ENCODE results near the gene NTRK1.

Gene NTRK1

DNA sequence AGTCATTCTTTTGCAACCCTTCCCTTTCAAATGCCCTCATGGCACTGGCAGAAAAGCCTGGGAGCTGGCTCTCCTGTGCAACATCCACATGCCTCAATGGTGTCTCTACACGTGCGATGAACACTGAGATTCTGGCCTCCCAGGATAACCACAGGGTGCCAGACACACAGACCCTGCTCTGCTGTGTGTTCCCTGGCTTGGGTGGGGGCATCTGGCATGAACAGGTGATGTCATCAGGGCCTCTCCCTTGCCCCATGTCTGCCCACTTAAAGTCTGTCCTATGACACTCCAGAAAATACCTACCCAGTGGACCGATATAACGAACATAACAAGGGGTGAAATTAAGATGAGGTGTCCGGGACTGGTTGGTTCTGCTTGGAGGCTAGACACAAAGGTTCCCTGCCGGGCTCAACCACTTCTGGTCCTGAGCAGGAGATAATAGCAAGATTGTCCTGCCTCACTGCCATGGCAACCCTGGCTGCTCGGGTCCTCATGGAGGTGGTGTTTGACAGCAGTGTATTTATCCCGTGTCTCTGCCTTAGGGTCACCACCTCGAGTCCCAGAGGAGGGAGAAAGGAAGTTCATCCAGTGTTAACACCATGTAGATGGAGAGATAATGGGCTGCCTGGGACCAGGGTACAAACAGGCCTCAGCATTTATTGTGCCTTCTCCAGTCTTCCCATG is 21.1 kb upstream of the NTRK1 start:
- no peak for FAIRE-seq

DNA sequence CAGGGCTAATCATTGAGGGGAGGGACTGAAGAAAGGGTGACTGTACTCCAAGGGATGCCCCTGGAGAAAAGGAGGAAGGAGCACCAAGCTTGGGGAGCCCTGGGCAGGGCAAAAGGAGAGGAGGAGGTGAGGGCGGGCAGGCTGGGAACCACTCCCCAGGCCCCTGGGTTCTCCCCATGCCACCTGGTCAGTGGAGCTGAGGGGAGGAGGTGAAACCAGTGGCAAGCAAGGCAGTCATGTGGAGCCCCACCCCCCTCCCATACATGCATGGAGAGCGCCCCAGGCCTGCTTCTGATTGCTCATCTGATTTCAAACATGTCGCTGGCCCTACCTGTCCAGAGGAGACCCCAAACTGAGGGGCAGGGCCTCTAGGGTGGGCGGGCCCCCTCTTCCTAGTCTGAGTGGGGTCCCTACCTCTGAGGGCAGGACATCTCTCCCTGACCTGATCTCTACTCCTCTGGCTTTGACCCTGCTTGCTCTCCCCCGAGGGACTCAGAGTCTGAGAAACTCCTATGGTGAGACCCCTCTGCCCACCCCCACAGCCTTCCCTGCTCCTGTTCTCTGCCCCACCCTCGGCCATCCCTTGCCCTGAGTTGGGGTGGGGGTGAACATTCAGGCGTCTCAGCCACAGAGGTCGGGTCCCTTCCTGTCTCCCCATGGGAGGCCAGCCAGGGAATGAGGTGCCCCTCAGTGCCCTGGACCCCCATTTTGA is 20.3 kb upstream of the NTRK1 start:
- no peak for FAIRE-seq

DNA sequence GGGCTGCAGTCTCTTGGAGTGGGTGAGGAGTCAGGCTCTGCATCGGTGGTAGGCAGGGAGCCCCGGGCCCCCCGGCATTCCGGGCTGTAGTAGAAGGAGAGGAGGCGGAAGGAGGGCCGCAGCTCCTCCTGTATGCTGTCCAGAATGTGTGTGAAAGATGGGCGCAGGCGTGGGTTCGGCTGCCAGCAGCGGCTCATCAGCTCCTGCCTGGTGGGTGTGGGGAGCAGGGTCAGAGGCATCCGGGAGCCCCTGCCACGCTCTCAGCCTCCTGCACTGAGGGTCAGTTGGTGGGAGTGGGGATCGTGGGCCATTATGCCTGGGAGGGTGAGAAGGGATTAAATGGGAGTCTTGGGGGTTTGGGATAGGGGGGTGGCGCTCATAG is 19.8 kb upstream of the NTRK1 start:
- no peak for FAIRE-seq

DNA sequence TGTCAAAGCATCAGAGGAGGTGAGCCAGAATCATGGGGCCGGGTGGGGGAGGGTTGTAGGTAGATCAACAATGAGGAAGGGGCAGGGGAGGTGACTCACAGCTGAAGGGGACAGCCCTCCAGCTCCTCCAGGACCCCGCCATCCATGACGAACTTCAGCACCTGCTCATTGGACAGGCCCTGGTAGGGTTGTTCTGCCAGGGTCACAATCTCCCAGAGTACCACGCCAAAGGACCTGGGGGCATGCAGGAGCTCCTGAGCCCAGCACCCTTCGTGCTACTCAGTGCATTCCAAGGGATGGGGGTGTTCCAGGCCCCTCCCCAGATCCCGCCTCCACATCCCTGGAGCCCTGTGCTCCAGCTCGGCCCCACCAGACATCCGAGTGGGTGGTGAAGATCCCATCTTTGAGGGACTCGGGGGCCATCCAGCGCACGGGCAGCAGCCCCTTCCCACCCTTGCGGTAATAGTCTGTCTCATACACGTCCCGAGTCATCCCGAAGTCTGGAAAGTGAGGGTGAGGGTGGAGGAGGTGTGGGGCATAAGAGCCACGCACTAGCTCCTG is 19.3 kb upstream of the NTRK1 start:
- FAIRE-seq, result no peak

DNA sequence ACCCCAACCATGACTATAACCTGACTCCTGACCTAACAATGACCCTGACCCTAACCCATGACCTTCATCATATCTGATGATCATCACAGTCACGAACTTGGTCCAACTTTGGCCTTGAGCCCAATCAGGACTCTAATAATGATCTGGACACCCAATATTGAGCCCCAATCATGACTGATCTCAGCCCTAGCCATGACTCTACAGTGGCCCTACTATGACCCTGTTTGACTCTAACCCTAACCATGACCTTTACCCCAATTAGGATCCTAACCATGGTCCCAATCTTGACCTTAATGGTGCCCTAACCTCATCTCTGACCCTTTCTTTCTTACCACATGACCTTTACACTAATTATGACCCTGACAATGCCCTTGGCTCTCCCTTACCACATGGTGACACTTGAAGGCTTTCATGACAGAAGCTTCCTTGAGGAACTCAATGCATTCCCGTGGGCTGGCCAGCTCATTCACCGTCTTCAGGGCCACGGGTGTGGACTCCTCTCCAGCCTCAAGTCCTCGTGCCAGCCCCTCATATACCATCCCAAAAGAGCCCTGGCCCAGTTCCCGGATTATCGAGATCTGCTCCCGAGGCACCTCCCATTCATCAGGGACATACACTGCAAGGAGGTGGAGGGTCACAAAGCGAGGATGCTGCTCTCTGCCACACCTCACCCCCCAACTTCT is 17.9 kb upstream of the NTRK1 start:
- no peak for FAIRE-seq

DNA sequence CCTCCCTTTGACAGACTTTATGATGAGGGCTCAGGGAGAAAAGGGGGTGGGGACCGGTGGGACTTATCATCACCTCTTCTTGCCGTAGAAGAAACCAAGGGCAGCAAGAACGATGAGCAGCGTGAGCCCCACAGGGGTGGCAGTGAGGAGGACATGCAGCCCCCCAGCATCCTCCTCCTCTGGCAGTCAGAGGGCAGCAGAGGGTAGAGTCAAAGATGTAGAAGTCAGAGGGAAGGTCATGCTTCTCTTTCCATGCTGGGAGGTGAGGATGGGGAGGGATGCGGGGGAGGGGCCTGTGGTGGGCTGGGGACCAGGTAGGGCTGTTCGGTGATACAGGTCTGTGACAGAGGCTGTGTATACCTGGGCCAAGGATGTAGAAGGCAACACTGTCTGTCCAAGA is 16.6 kb upstream of the NTRK1 start:
- no peak for FAIRE-seq

DNA sequence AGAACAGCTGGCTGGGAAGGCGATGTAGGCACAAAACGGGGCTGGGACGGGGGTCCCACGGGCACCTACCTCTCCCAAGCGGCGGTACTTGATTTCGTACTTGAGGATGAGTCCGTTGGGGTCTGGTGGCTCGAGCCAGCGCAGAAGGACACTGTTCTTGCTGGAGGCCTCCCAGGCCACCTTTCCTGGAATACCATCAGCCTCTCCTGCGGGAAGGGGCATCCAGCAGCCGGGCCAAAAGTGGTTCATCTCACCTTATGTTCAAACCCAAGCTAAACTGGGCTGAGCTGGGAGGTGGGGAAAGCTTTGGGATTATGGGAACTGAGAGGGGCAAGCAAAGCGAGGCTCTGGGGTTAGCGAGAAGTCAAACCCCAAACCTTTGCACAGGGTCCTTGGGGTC is 16.0 kb upstream of the NTRK1 start:
- FAIRE-seq, result no peak

DNA sequence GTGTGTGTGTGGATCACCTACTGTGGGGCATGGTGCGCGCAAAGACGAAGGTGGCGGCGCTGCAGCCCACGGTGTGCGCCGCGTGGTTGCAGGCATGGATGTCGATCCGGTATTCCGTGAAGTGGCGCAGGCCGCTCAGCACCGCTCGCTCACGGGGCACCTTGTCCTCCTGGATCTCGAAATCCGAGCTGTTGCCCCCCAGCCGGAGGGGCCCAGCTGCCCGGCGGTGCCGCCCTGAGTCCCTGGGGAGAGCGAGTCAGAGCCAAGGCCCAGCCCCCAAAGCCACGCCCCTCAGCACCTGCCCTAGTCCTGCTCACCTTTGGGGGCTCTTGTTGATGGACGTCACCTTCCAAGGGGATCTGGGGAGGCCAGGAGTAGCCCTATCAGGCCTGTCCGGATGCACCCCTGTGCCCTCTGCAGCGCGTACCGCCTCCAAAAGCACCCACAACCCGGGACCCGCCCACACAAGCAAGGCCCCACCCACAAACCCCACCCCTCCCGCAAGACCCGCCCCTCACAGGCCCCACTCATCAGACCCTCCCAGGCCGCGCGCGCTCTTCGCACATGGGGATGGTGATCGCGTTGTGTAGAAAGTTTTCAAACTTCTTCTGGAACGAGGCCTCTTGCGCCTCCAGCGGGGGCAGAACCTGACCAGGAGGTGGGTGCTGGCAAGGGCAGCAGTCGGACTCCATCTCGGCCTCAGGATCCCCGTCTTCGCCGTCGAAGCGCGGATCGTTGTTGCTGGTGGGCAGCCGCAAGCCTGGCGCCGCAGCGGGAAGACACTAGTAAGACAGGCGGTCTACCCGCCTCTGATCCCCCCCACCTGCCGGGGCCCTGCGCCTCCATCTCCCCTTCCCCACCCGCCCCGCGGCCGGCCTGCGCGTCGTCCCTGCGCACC is 15.4 kb upstream of the NTRK1 start:
- no peak for FAIRE-seq

DNA sequence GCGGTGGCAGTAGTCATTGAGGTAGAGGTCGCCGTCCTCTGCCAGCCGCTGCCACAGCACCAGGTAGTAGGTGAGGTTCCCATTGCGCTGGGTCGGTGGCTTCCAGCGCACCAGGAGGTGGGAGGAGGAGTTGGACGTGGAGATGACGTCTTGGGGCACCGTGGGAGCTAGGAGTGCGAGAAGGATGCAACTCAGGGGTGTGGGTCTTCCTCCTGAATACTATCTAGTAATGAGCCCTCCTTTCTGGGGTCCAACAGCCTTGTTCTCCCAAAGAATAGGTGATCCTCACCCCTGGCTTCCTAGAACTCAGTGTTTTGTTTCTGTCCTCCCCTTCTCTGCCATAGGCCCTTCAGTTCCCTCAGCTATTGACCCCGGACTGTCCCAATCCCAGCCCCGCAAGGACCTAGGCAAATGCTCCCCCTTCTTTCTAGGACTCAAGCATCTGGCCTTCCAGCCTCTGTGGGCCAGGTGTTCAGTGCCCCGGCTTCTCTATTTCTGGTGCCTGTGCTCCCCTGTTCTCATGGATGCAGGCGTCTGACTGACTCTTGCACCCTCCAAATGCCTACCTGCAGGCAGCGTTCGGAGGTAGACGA is 14.6 kb upstream of the NTRK1 start:
- FAIRE-seq, result no peak

DNA sequence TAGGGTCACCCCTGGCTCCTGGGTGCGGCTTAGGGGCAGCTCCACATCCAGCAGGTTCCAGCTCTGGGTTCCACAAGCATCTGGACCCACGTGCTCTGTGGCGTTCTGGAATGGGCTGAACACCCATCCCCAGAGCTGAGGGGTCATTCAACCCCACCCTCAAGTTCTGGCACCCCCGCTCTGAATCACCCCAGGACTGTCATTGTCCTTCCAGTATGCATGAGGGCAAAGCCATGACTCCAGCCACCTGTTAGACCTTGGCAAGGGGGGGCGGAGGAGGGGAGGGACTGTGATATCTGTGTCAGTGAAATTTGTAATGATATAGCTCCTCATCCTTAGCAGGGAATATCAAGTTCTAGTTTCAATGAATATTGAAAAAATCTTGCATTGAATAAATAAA is 14.0 kb upstream of the NTRK1 start:
- no peak for FAIRE-seq

DNA sequence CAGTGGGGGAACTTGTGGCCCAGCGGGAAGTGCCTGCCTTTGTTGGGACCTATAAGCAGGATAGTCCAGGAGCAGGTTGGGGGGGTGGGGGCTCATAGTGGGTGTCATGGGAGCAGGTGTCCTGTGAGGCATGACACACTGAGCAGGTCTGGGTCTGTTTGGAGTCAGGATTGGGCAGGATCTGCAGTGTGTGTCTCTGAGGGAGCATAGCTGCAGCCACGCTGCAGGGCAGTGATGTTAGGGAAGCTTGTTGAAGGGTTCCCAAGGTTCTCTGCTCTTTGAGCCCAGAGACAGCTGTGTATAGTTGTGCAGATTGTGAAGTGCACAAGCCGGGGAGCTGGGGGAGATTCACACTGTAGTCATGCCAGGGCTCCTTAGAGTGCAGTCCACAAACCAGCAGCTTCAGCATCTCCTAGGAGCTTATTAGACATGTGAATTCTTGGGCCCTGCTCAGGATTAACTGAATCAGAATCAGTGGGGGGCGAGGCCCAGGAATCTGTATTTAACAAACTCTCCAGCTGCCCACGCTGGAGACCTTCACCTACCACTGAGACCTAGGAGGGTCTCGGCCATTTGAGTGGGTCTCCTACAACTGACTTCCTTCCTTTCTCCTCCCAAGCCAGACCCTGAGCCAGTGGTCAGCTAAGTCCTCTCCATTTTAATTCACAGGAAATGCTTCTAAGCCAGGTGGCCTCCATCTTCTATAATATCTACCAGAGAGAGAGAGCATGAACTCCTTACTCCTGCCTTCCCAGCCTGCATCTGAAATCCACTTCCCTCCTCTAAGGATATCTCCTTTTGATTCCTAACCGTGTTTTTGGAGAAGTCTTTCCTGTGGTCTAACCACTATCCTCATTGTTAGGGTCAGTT is 12.8 kb upstream of the NTRK1 start:
- FAIRE-seq, result no peak

DNA sequence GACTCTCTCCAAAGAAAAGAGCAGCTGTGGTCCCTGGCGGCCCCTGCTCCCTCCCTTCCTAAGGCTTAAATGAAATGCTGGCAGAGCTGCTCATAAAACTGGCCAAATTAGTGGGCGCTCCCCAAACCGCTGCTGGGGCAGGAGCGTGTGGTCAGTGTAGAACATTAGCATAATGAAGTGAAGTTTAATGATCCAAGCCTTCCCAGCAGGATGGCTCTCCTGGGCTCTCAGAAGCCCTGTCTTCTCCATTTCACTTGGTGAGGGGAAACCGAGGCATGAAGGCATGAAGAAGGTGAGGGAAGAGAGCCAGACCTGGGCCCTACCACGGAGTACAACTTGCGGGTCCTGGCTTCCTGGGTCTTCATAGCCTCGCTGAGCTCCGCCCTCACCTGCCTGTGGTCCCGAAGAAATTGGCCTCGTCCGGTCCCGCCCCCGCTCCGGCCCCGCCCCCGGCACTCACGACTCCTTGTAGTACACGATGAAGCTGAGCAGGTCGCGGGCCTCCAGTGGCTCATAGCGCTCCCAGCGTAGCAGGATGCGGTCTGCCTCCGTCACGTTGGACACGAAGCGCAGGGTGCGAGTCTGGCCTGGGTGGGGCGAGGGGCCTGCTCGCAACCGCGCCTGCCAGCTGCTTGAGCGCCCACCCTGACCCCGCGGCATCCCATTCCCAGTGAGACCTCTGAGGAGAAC is 12.1 kb upstream of the NTRK1 start:
- no peak for FAIRE-seq

DNA sequence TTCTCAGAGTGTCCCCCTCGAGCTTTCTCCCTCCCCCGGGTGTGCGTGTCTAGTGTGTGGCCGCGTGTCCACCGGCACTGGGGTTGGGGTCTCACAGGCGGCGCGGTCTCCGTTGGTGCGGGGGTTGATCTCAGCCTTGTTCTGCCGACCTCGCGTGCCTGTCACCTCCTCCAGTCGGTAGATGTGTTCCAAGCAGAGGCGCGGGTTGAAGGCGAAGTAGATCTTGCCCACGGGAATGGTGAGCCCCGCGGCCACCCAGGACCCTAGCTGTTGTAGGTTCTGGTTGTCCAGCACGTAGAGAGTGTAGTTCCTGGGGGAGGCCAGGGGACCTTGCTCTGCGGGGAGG is 11.5 kb upstream of the NTRK1 start:
- FAIRE-seq, result no peak

DNA sequence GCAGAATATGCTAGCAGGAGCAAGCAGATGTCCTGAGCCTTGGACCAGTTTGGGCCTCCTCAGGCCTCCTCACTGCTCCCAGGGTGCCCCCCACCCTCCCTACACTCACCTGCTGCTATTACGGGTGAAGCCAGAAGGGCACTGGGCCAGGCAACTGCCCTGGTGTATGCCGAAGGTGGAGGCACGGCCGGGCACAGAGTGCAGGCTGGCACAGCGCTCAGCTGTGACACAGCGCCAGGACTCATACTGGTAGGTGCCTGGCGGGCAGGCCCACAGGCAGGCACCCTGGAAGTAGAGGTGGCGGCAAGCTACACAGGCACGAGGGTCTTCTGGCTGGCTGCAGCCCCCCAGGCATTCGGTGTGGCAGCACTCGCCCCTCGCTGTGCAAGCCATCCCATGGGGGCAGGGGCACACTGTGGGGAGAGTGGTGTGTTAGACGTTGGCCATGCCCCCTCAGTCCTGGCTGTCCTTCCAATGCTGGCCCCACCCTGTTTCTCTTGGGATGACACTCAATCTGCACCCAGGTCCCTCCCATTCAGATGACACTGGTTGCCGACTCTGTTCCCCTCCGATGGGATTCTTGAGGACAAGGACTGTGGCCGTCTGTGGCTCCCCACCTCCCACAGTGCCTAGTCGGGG is 8.8 kb upstream of the NTRK1 start:
- no peak for FAIRE-seq

DNA sequence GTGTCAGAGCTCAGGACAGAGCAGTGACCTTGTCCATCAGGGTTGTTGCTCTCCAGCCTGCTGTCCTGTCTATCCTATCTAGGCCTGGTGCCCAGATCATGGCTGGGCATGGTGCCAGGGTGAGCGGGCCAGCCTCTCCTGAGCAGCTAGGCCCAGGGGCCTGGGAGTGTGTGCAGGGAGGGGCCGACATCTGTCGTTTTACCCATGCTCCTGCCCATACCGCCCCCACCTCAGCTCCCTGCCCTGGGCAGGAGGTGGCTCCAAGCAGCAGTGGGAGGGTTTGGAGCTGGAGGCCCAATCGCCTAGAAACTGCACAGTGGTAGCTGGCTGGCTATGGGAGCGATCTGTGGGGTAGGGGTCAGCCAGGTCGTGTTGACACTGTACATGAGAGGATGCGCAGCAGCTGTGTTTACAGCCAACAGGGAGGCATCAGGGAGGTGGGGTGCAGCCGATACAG is 8.2 kb upstream of the NTRK1 start:
- no peak for FAIRE-seq

DNA sequence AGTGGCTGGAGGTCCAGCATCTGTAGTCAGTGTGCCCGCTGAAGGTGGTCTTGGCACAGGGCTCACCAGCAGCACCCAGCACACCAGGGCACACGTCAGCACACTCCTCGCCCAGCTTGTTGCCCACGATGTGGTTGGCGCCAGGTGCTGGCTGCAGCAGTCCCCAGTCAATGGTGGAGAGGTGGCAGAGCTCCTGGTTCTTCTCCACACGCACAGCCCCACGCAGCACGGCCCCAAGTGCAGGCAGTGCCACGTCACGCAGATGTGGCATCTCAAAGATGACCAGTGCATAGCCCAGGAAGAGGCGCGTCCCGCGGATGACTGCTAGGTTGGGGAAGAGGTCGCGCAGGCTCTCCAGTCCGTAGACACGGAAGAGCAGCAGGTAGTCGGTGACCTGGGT is 6.9 kb upstream of the NTRK1 start:
- no peak for FAIRE-seq

DNA sequence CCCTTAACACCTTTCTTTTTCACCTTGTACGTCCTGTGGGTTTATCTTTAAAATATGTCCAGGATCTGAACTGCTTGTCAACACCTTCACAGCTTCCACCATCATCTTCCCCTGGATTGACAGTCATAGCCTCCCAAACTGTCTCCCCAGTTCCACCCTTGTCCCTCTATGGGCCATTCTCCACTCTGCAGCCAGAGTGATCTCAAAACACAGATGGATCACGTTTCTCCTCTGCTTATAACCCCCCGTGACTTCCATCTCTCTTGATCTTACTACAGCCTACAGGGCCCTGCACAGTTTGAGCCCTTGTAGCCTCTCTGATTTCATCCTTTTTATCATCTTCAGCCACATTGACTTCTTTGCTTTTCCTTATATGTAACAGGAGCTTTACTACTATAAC is 6.0 kb upstream of the NTRK1 start:
- FAIRE-seq, result no peak

DNA sequence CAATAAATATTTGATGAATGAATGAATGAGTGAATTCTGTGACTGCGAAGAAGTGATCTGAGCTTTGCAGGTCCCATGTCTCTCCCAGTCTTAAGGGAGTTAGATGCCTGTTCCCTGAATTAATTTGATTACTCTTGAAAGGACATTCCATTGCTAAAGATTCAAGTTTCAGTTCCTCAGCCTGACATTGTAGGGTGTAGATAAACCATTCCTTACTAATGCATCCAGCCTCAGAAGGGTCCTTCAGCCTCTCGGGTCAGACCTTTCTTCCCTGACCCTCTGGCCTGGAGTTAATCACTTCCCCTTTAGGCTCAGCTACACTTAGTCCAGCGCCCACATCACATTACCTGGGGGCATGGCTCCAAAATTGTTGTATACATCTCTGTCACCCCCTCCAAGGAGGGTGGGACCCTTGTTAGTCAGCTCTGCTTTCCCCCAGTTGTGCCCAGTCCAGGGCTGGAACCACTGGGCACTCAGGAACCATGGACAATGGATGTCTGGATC is 4.3 kb upstream of the NTRK1 start:
- FAIRE-seq, result no peak

DNA sequence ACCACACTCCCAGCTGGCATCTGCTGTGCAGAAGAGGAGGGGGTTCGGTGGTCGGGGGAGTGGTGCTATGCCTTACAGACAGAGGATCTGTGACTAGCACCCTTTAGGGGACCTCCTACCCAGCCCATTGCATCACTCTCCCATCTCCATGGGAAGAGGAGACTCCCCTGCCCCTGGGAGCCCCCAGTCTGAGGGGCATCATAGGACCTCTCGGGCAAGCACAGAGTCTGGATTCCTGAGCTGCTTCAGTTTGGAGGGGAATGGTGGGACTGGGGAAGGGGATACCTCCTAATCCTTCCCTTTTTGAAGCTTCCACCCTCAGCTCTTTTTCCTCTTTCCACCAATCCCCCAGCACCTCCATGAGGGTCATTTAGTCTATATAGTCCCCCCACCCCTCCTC is 3.1 kb upstream of the NTRK1 start:
- no peak for FAIRE-seq

DNA sequence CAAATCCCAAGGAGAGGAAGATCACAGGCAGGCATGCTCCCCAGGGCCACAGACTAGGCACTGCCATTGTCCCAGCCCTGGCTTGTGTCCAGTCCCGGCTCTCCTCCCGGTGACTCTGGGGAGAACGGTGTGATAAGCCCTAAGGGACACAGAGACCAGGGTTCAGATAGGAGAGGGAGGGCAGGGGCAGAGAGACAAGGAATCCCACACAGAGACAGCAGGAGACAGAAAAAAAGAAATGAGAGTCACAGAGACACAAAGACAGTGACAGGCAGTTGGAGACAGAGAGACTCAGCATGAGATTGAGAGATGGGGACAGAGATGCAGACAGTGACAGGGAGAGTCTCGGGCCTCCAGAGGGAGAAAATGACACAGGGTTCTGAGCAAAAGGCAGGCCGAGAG is 2.1 kb upstream of the NTRK1 start:
- no peak for FAIRE-seq

Data from TTC549 (cell line).